OCI-LY7 (cell line): ENCODE results near the gene SORCS1. TPM values are rescaled to one million over a fixed set of nuclear protein-coding genes. Genes with fewer than 3 reads are reported as not detected.

Experiments
- BruUV-seq: library from RNA; stranded (reverse); fragments of 400-500 nt; replicated peaks from 2 replicates; lab custom pipeline; 2021; lab: Mats Ljungman, UMichigan
- CTCF ChIA-PET: fragments of 300-600 bp; sonication (Branson Sonifier 250); formaldehyde crosslinking; loops from one replicate; lab custom pipeline; 2022; ENCODE audit warnings: antibody characterized with exemption; ENCODE audit not compliant: unreplicated experiment; lab: Charles Lee
- POLR2A ChIA-PET: fragments of 300-600 bp; sonication (Branson Sonifier 250); formaldehyde crosslinking; loops from one replicate; lab custom pipeline; 2022; ENCODE audit warnings: antibody characterized with exemption; lab: Charles Lee
- DNase-seq: peaks from one replicate; pipeline ENCODE4 v3.0.0-alpha.2; 2015; ENCODE audit warnings: low spot score
- H2AFZ ChIP-seq: fragments of 200-600 bp; sonication (generic), shearing (Covaris generic); 2 replicates; pipeline ENCODE4 v1.6.1; 2014; ENCODE audit warnings: mild to moderate bottlenecking, antibody characterized with exemption, low read length, moderate library complexity
- H3K27ac ChIP-seq: fragments of 200-600 bp; sonication (generic); 2 replicates; pipeline ENCODE4 v1.5.1; 2014; ENCODE audit warnings: mixed run types, low read depth, mild to moderate bottlenecking, moderate library complexity, low read length, inconsistent platforms; ENCODE audit not compliant: poor library complexity, severe bottlenecking
- H3K36me3 ChIP-seq: fragments of 200-600 bp; sonication (generic); 2 replicates; pipeline ENCODE4 v1.6.1; 2014; ENCODE audit warnings: mild to moderate bottlenecking, antibody characterized with exemption, low read length, moderate library complexity, mixed read lengths; ENCODE audit not compliant: insufficient read depth
- H3K4me1 ChIP-seq: fragments of 200-600 bp; sonication (generic); 2 replicates; pipeline ENCODE4 v1.5.1; 2014; ENCODE audit warnings: mild to moderate bottlenecking, low read length; ENCODE audit not compliant: insufficient read depth, poor library complexity, severe bottlenecking
- H3K4me2 ChIP-seq: fragments of 200-600 bp; sonication (generic); 2 replicates; pipeline ENCODE4 v1.6.1; 2014; ENCODE audit warnings: mild to moderate bottlenecking, low read length
- H3K4me3 ChIP-seq: fragments of 200-600 bp; sonication (generic); 2 replicates; pipeline ENCODE4 v1.5.1; 2014; ENCODE audit warnings: mild to moderate bottlenecking, low read depth, low read length; ENCODE audit not compliant: poor library complexity, severe bottlenecking
- H3K79me2 ChIP-seq: fragments of 200-600 bp; sonication (generic); 2 replicates; pipeline ENCODE4 v1.6.1; 2016; ENCODE audit warnings: low read depth, mild to moderate bottlenecking, low read length, moderate library complexity, mixed read lengths; ENCODE audit not compliant: insufficient read depth
- H3K9me2 ChIP-seq: fragments of 200-600 bp; sonication (generic); 2 replicates; pipeline ENCODE4 v1.6.1; 2016; ENCODE audit warnings: mild to moderate bottlenecking, low read length, mixed read lengths; ENCODE audit not compliant: insufficient read depth
- H3K9me3 ChIP-seq: fragments of 200-600 bp; sonication (generic); 2 replicates; pipeline ENCODE4 v1.6.1; 2014; ENCODE audit warnings: mild to moderate bottlenecking, mixed run types, low read length, mixed read lengths
- H4K20me1 ChIP-seq: fragments of 200-600 bp; sonication (generic); 2 replicates; pipeline ENCODE4 v1.6.1; 2014; ENCODE audit warnings: mild to moderate bottlenecking, antibody characterized with exemption, low read length, moderate library complexity, mixed read lengths; ENCODE audit not compliant: insufficient read depth
- EZH2phosphoT487 ChIP-seq: fragments of 200-600 bp; sonication (generic); IDR thresholded peaks from 2 replicates; pipeline ENCODE4 v1.6.1; 2018; ENCODE audit warnings: low read depth, borderline replicate concordance, mild to moderate bottlenecking, mixed run types, antibody characterized with exemption, low read length, moderate library complexity, mixed read lengths
- intact Hi-C: fragments of 100-400 bp; cut with micrococcal nuclease; formaldehyde crosslinking; loops from one replicate; pipeline ENCODE4 v1.10.0; 2022; ENCODE audit not compliant: unreplicated experiment
- total RNA-seq, 2 experiments: library from RNA; depleted of rRNA in 1 of 2; stranded (reverse); fragments of >200 nt in 1 of 2; shearing (Covaris generic) in 1 of 2; gene quantifications; 2 replicates each; pipeline ENCODE4 v1.2.3, GENCODE V29; 2014 to 2022
- TF ChIP-seq, protein P1 (sequence below): fragments of 200-600 bp; sonication (generic); conservative IDR thresholded peaks from 2 replicates; pipeline ENCODE4 v1.5.1; 2014; ENCODE audit warnings: mild to moderate bottlenecking, antibody characterized with exemption, low read length, moderate library complexity, mixed read lengths

The SORCS1 gene
- total RNA-seq, 2 experiments from 2014 or later: not detected

GRCh38 chr10:106567629-106568028 is 596.9 kb downstream of the SORCS1 start:
- Histone ChIP-seq H4K20me1 (no peaks in the 10 kb centered on the region), H3K9me3 (no peaks in the 10 kb centered on the region), H3K36me3 (no peaks in the 10 kb centered on the region), H3K4me2 (no peak overlapping the region), H2AFZ (no peak overlapping the region), H3K27ac (no peak overlapping the region), H3K4me1 (no peaks in the 10 kb centered on the region), H3K9me2 (no peaks in the 10 kb centered on the region), H3K79me2 (no peaks in the 10 kb centered on the region), H3K4me3 (no peak overlapping the region)
- no peak for TF ChIP-seq EZH2phosphoT487
- ChIA-PET CTCF (no interaction called here), POLR2A (no interaction called here)
- BruUV-seq: no TSS peak
- intact Hi-C loops: no loop called here
- DNase-seq: no peak

DNA sequence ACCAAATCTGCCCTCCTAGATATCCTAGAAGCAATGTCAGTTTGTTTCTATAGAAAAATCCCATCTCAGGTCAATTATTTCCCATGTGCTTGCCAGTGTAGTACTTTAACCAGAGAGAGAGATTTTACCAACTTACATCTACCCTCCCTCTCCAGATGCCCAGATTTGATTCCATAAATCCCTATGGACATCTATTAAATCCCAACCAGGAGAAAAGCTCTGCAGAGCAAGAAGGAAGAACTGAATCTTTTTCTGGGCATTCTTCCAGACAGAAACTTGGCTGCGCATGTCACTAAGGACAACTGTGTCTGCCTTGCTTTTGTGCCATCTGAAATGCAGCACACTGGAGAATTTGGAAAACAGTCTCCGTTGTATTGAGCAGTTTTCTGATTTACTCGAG is 597.6 kb downstream of the SORCS1 start:
- H4K20me1 ChIP-seq: no peaks in the 10 kb centered on the region
- ChIA-PET POLR2A (no interaction called here), CTCF (no interaction called here)
- H3K9me2 ChIP-seq: no peaks in the 10 kb centered on the region
- no peak for DNase-seq
- no peak overlapping the region for H3K4me2 ChIP-seq
- no peak overlapping the region for H3K4me3 ChIP-seq
- no peaks in the 10 kb centered on the region for H3K79me2 ChIP-seq
- intact Hi-C loops: no loop called here
- no peaks in the 10 kb centered on the region for H3K36me3 ChIP-seq
- no peak for TF ChIP-seq EZH2phosphoT487
- TF ChIP-seq, protein P1, sequence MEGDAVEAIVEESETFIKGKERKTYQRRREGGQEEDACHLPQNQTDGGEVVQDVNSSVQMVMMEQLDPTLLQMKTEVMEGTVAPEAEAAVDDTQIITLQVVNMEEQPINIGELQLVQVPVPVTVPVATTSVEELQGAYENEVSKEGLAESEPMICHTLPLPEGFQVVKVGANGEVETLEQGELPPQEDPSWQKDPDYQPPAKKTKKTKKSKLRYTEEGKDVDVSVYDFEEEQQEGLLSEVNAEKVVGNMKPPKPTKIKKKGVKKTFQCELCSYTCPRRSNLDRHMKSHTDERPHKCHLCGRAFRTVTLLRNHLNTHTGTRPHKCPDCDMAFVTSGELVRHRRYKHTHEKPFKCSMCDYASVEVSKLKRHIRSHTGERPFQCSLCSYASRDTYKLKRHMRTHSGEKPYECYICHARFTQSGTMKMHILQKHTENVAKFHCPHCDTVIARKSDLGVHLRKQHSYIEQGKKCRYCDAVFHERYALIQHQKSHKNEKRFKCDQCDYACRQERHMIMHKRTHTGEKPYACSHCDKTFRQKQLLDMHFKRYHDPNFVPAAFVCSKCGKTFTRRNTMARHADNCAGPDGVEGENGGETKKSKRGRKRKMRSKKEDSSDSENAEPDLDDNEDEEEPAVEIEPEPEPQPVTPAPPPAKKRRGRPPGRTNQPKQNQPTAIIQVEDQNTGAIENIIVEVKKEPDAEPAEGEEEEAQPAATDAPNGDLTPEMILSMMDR: no peak
- no peak overlapping the region for H2AFZ ChIP-seq
- no peaks in the 10 kb centered on the region for H3K4me1 ChIP-seq
- no peak overlapping the region for H3K27ac ChIP-seq
- no peaks in the 10 kb centered on the region for H3K9me3 ChIP-seq
- no TSS peak for BruUV-seq

DNA sequence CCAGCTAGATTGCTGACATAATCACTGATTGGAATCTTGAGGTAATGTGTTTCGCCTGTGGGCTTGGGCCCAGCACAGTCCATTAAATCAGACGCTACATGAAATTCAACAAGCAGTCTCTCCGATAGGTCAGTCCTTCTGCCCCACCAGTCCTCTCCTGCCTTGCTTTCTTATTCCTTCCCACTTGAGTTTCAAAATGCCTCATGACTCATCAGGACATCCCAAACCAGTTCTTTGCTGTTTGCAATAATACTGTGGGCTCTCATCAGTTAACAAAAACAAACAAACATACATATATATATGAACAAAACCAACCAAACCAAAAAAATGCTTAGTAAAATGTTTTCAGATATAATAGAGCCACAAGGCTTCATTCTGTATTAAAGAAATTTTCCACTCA is 599.0 kb downstream of the SORCS1 start:
- CTCF ChIA-PET: no interaction called here
- intact Hi-C loops: no loop called here
- BruUV-seq: no TSS peak

More for the DNA sequence above, 599.0 kb downstream of the SORCS1 start:
- POLR2A ChIA-PET: no interaction called here
- no peak overlapping the region for H3K4me2 ChIP-seq
- DNase-seq: no peak
- H3K9me2 ChIP-seq: no peaks in the 10 kb centered on the region
- no peak overlapping the region for H3K27ac ChIP-seq
- TF ChIP-seq, protein P1: no peak
- TF ChIP-seq EZH2phosphoT487: no peak
- H3K4me3 ChIP-seq: no peak overlapping the region
- no peaks in the 10 kb centered on the region for H4K20me1 ChIP-seq
- H2AFZ ChIP-seq: no peak overlapping the region
- no peaks in the 10 kb centered on the region for H3K36me3 ChIP-seq
- no peaks in the 10 kb centered on the region for H3K79me2 ChIP-seq
- H3K9me3 ChIP-seq: no peaks in the 10 kb centered on the region
- H3K4me1 ChIP-seq: no peaks in the 10 kb centered on the region
